Mesothelial cell of epicardium (in vitro differentiated cells): ENCODE data around the gene CXCR6. TPM values are rescaled to one million over a fixed set of nuclear protein-coding genes. Genes with fewer than 3 reads are reported as not detected.

ENCODE experiments used
- DNase-seq, 2 experiments: peaks; one replicate each; pipeline ENCODE4 v3.0.0; 2021; ENCODE audit warnings: low spot score in 2 of 2; ENCODE audit not compliant: unreplicated experiment in 2 of 2
- H3K27ac Mint-ChIP-seq: 2 replicates; pipeline ENCODE4 v1.8.0; 2021; ENCODE audit warnings: mixed read lengths
- H3K27me3 Mint-ChIP-seq: 2 replicates; pipeline ENCODE4 v1.8.0; 2021; ENCODE audit warnings: low read depth, mixed read lengths
- H3K36me3 Mint-ChIP-seq: 2 replicates; pipeline ENCODE4 v1.8.0; 2021; ENCODE audit warnings: mixed read lengths
- H3K4me1 Mint-ChIP-seq: 2 replicates; pipeline ENCODE4 v1.8.0; 2021; ENCODE audit warnings: mixed read lengths
- H3K4me3 Mint-ChIP-seq: 2 replicates; pipeline ENCODE4 v1.8.0; 2021; ENCODE audit warnings: mild to moderate bottlenecking, moderate library complexity, mixed read lengths
- H3K9me3 Mint-ChIP-seq: 2 replicates; pipeline ENCODE4 v1.8.0; 2021; ENCODE audit warnings: mixed read lengths
- total RNA-seq: library from RNA; stranded (reverse); gene quantifications from 3 replicates; pipeline ENCODE4 v1.2.1, GENCODE V29; 2021
- TF ChIP-seq, protein P1 (sequence below): fragments of 200-600 bp; sonication (generic); IDR thresholded peaks from one replicate; pipeline ENCODE4 v1.5.0; 2021; ENCODE audit warnings: antibody characterized with exemption; ENCODE audit not compliant: unreplicated experiment

CXCR6 gene
- total RNA-seq, 1 donor from 2014 or later = not detected

DNA sequence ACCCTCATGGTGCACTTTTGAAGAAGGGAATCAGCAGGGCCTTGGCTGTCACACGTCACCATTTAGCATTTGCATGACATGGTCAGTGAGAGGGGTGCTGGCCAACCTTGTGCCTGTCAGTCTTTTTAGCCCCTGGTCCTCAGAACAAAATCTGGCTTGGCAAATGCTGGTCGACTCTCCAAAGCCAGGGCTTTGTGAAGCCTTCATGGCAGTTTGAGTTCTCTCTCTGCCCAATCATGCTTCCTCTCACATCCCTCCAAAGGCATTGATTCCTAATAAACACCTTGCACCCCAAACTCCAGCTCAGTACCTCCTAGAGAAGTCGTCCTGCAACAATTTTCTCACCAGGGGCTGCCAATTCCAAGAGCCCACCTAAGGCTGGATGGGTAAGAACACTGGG is 37.5 kb upstream of the CXCR6 start:
- no peak overlapping the region for H3K4me3 Mint-ChIP-seq
- TF ChIP-seq, protein P1, sequence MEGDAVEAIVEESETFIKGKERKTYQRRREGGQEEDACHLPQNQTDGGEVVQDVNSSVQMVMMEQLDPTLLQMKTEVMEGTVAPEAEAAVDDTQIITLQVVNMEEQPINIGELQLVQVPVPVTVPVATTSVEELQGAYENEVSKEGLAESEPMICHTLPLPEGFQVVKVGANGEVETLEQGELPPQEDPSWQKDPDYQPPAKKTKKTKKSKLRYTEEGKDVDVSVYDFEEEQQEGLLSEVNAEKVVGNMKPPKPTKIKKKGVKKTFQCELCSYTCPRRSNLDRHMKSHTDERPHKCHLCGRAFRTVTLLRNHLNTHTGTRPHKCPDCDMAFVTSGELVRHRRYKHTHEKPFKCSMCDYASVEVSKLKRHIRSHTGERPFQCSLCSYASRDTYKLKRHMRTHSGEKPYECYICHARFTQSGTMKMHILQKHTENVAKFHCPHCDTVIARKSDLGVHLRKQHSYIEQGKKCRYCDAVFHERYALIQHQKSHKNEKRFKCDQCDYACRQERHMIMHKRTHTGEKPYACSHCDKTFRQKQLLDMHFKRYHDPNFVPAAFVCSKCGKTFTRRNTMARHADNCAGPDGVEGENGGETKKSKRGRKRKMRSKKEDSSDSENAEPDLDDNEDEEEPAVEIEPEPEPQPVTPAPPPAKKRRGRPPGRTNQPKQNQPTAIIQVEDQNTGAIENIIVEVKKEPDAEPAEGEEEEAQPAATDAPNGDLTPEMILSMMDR = no peak
- DNase-seq = no peak
- no peaks in the 10 kb centered on the region for H3K36me3 Mint-ChIP-seq
- no peak overlapping the region for H3K27ac Mint-ChIP-seq
- no peaks in the 10 kb centered on the region for H3K9me3 Mint-ChIP-seq
- H3K4me1 Mint-ChIP-seq = no peaks in the 10 kb centered on the region
- H3K27me3 Mint-ChIP-seq = no peaks in the 10 kb centered on the region

DNA sequence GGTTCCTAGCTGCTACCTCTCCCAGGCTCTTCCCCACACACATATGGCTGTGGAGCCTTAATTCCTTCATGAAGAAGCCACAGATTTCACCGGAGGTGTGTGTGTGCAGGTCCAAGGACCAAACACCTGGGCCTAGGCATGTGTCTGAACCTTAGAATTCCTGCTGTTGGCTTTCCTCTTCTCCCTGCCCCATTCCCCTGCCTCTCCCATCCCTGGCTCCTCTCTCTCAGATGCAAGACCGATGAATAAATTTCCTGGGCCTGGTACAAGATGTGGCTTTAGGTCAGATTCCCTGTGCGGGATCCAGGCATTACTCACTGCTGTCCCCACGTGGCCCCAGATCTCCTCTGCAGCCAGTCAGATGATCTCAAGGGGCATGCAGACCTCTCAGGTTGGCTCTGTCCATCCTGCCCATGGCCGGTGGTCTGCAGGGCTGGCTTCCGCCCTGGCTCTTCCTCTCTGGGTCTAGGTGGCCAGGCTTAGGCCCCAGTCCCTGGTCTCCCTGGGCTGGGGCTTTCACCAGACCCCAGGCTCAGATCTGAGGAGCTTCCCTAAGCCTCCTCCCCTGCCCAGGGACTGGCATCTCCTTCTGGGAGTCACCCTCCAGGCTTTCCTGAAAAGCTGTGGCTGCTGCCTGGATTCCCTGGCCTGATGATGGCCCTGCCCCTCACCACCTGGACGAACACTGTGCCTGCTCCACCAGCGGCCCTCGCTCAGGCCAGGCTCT is 36.4 kb upstream of the CXCR6 start:
- no peaks in the 10 kb centered on the region for H3K27me3 Mint-ChIP-seq
- TF ChIP-seq, protein P1 = no peak
- no peak overlapping the region for H3K27ac Mint-ChIP-seq
- no peak overlapping the region for H3K4me3 Mint-ChIP-seq
- no peak for DNase-seq
- no peaks in the 10 kb centered on the region for H3K4me1 Mint-ChIP-seq
- no peaks in the 10 kb centered on the region for H3K9me3 Mint-ChIP-seq
- H3K36me3 Mint-ChIP-seq = no peaks in the 10 kb centered on the region

DNA sequence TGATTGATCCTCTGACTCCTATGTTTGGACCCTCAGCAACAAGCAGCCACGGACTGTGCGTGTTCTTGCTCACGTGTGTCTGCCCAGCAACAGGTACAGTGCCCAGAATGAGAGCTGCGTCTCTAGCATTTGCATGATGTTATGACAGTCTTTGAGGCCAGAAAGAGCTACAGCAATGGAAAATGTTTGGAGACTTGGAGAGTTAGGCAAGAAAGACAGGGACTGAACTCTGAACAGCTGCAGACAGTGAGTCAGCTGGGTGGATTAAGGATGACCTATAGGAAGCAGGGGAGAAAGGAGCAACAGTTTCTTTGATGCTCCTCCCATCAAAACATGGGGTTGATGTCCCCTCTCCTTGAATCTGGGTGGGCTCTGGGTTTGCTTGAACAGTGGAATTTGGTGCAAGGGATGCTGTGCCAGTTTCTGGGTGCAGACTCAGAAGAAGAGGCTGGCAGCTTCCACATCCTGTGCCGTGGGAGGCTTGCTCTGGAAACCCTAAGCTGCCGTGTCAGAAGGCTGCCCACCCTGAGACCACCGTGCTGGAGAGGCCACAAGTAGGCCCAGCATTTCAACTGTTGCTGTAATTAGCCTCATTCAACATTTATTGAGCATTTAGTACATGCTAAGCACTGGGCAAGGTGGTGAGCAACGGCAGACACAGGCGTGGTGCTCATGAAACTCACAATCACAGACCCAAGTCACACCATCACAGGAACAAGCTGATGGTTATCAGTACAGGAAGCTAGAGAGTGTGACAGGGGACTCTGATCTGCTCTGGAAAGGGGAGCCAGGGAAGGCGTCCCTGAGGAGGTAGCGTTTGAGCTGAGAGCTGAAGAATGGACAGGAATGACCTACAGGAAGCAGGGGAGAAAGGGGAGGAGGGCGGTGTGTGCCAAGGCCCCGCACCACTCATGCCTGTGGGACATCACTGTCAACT is 35.2 kb upstream of the CXCR6 start:
- TF ChIP-seq, protein P1 = no peak
- H3K27ac Mint-ChIP-seq = no peak overlapping the region
- no peaks in the 10 kb centered on the region for H3K4me1 Mint-ChIP-seq
- no peak for DNase-seq
- no peaks in the 10 kb centered on the region for H3K9me3 Mint-ChIP-seq
- H3K36me3 Mint-ChIP-seq = no peaks in the 10 kb centered on the region
- no peaks in the 10 kb centered on the region for H3K27me3 Mint-ChIP-seq
- no peak overlapping the region for H3K4me3 Mint-ChIP-seq

GRCh38 chr3:45908761-45909160 is 34.5 kb upstream of the CXCR6 start:
- no peak for DNase-seq
- Mint-ChIP-seq H3K36me3 (no peaks in the 10 kb centered on the region), H3K27me3 (no peaks in the 10 kb centered on the region), H3K4me1 (no peaks in the 10 kb centered on the region), H3K27ac (no peak overlapping the region), H3K9me3 (no peaks in the 10 kb centered on the region), H3K4me3 (no peak overlapping the region)
- TF ChIP-seq, protein P1 = no peak

DNA sequence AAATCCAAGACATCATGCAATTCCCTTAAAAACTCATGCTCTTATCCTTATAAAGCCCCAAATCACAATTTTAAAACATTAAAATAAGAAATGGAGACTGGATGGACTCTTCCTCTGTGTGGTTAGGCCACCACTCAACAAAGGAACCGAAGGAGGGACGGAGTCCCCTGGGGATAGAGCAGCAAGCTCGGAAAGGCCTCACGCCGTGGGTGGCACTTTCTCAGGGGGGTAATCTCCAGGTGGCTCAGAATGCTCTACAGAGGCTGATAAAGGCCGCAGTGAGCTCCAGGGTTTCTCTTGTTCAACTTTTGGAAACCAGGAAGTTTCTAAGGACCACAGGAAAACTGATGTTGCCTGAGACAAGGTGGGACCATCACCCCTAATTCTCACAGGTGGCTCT is 33.7 kb upstream of the CXCR6 start:
- H3K27me3 Mint-ChIP-seq = no peaks in the 10 kb centered on the region
- H3K36me3 Mint-ChIP-seq = no peaks in the 10 kb centered on the region
- no peak overlapping the region for H3K27ac Mint-ChIP-seq
- TF ChIP-seq, protein P1 = no peak
- H3K9me3 Mint-ChIP-seq = no peaks in the 10 kb centered on the region
- no peak overlapping the region for H3K4me3 Mint-ChIP-seq
- no peak for DNase-seq
- H3K4me1 Mint-ChIP-seq = no peaks in the 10 kb centered on the region
